OCI-LY7 (cell line): Measurements from ENCODE around the gene ZNF124. TPM values are rescaled to one million over a fixed set of nuclear protein-coding genes. Genes with fewer than 3 reads are reported as not detected.

ENCODE experiments used
- BruUV-seq: library from RNA; stranded (reverse); fragments of 400-500 nt; replicated peaks from 2 replicates; lab custom pipeline; 2021; lab: Mats Ljungman, UMichigan
- CTCF ChIA-PET: fragments of 300-600 bp; sonication (Branson Sonifier 250); formaldehyde crosslinking; loops from one replicate; lab custom pipeline; 2022; ENCODE audit warnings: antibody characterized with exemption; ENCODE audit not compliant: unreplicated experiment; lab: Charles Lee
- POLR2A ChIA-PET: fragments of 300-600 bp; sonication (Branson Sonifier 250); formaldehyde crosslinking; loops from one replicate; lab custom pipeline; 2022; ENCODE audit warnings: antibody characterized with exemption; lab: Charles Lee
- DNase-seq: peaks from one replicate; pipeline ENCODE4 v3.0.0-alpha.2; 2015; ENCODE audit warnings: low spot score
- H2AFZ ChIP-seq: fragments of 200-600 bp; sonication (generic), shearing (Covaris generic); 2 replicates; pipeline ENCODE4 v1.6.1; 2014; ENCODE audit warnings: mild to moderate bottlenecking, antibody characterized with exemption, low read length, moderate library complexity
- H3K27ac ChIP-seq: fragments of 200-600 bp; sonication (generic); 2 replicates; pipeline ENCODE4 v1.5.1; 2014; ENCODE audit warnings: mixed run types, low read depth, mild to moderate bottlenecking, moderate library complexity, low read length, inconsistent platforms; ENCODE audit not compliant: poor library complexity, severe bottlenecking
- H3K36me3 ChIP-seq: fragments of 200-600 bp; sonication (generic); 2 replicates; pipeline ENCODE4 v1.6.1; 2014; ENCODE audit warnings: mild to moderate bottlenecking, antibody characterized with exemption, low read length, moderate library complexity, mixed read lengths; ENCODE audit not compliant: insufficient read depth
- H3K4me1 ChIP-seq: fragments of 200-600 bp; sonication (generic); 2 replicates; pipeline ENCODE4 v1.5.1; 2014; ENCODE audit warnings: mild to moderate bottlenecking, low read length; ENCODE audit not compliant: insufficient read depth, poor library complexity, severe bottlenecking
- H3K4me2 ChIP-seq: fragments of 200-600 bp; sonication (generic); 2 replicates; pipeline ENCODE4 v1.6.1; 2014; ENCODE audit warnings: mild to moderate bottlenecking, low read length
- H3K4me3 ChIP-seq: fragments of 200-600 bp; sonication (generic); 2 replicates; pipeline ENCODE4 v1.5.1; 2014; ENCODE audit warnings: mild to moderate bottlenecking, low read depth, low read length; ENCODE audit not compliant: poor library complexity, severe bottlenecking
- H3K79me2 ChIP-seq: fragments of 200-600 bp; sonication (generic); 2 replicates; pipeline ENCODE4 v1.6.1; 2016; ENCODE audit warnings: low read depth, mild to moderate bottlenecking, low read length, moderate library complexity, mixed read lengths; ENCODE audit not compliant: insufficient read depth
- H3K9me2 ChIP-seq: fragments of 200-600 bp; sonication (generic); 2 replicates; pipeline ENCODE4 v1.6.1; 2016; ENCODE audit warnings: mild to moderate bottlenecking, low read length, mixed read lengths; ENCODE audit not compliant: insufficient read depth
- H3K9me3 ChIP-seq: fragments of 200-600 bp; sonication (generic); 2 replicates; pipeline ENCODE4 v1.6.1; 2014; ENCODE audit warnings: mild to moderate bottlenecking, mixed run types, low read length, mixed read lengths
- H4K20me1 ChIP-seq: fragments of 200-600 bp; sonication (generic); 2 replicates; pipeline ENCODE4 v1.6.1; 2014; ENCODE audit warnings: mild to moderate bottlenecking, antibody characterized with exemption, low read length, moderate library complexity, mixed read lengths; ENCODE audit not compliant: insufficient read depth
- EZH2phosphoT487 ChIP-seq: fragments of 200-600 bp; sonication (generic); IDR thresholded peaks from 2 replicates; pipeline ENCODE4 v1.6.1; 2018; ENCODE audit warnings: low read depth, borderline replicate concordance, mild to moderate bottlenecking, mixed run types, antibody characterized with exemption, low read length, moderate library complexity, mixed read lengths
- intact Hi-C: fragments of 100-400 bp; cut with micrococcal nuclease; formaldehyde crosslinking; loops from one replicate; pipeline ENCODE4 v1.10.0; 2022; ENCODE audit not compliant: unreplicated experiment
- total RNA-seq, 2 experiments: library from RNA; depleted of rRNA in 1 of 2; stranded (reverse); fragments of >200 nt in 1 of 2; shearing (Covaris generic) in 1 of 2; gene quantifications; 2 replicates each; pipeline ENCODE4 v1.2.3, GENCODE V29; 2014 to 2022
- TF ChIP-seq, protein P1 (sequence below): fragments of 200-600 bp; sonication (generic); conservative IDR thresholded peaks from 2 replicates; pipeline ENCODE4 v1.5.1; 2014; ENCODE audit warnings: mild to moderate bottlenecking, antibody characterized with exemption, low read length, moderate library complexity, mixed read lengths

Gene ZNF124
- total RNA-seq, 2 experiments from 2014 or later: 29.0 to 33.3 TPM

- H3K9me3 ChIP-seq: no peaks in the 10 kb centered on the region
- H4K20me1 ChIP-seq: no peaks in the 10 kb centered on the region
- DNase-seq: peak; percentile 47
- H3K79me2 ChIP-seq: no peaks in the 10 kb centered on the region
- BruUV-seq: no TSS peak
- no peaks in the 10 kb centered on the region for H3K9me2 ChIP-seq
- no peak overlapping the region for H3K4me2 ChIP-seq
- H2AFZ ChIP-seq: no peak overlapping the region
- no peak overlapping the region for H3K4me3 ChIP-seq
- ChIA-PET POLR2A (no interaction called here), CTCF (no interaction called here)
- TF ChIP-seq EZH2phosphoT487: no peak
- TF ChIP-seq, protein P1, sequence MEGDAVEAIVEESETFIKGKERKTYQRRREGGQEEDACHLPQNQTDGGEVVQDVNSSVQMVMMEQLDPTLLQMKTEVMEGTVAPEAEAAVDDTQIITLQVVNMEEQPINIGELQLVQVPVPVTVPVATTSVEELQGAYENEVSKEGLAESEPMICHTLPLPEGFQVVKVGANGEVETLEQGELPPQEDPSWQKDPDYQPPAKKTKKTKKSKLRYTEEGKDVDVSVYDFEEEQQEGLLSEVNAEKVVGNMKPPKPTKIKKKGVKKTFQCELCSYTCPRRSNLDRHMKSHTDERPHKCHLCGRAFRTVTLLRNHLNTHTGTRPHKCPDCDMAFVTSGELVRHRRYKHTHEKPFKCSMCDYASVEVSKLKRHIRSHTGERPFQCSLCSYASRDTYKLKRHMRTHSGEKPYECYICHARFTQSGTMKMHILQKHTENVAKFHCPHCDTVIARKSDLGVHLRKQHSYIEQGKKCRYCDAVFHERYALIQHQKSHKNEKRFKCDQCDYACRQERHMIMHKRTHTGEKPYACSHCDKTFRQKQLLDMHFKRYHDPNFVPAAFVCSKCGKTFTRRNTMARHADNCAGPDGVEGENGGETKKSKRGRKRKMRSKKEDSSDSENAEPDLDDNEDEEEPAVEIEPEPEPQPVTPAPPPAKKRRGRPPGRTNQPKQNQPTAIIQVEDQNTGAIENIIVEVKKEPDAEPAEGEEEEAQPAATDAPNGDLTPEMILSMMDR: 0 out of 2 replicates have a peak, but pooled peaks have one; percentile 30
- no peak overlapping the region for H3K27ac ChIP-seq
- intact Hi-C loops: no loop called here
- no peaks in the 10 kb centered on the region for H3K4me1 ChIP-seq
- H3K36me3 ChIP-seq: no peaks in the 10 kb centered on the region
Measured at GRCh38 chr1:247118946-247119446, 52.8 kb downstream of the ZNF124 start.

GRCh38 chr1:247115545-247115944 lies 56.3 kb downstream of the ZNF124 start:
- CTCF ChIA-PET: no interaction called here
- Histone ChIP-seq H4K20me1 (no peaks in the 10 kb centered on the region), H3K4me3 (no peak overlapping the region), H3K9me2 (no peaks in the 10 kb centered on the region), H3K27ac (no peak overlapping the region), H3K79me2 (no peaks in the 10 kb centered on the region), H3K4me2 (no peak overlapping the region), H3K9me3 (no peaks in the 10 kb centered on the region), H3K4me1 (no peaks in the 10 kb centered on the region), H2AFZ (no peak overlapping the region), H3K36me3 (no peaks in the 10 kb centered on the region)
- intact Hi-C loops: no loop called here
- no TSS peak for BruUV-seq
- DNase-seq: no peak
- TF ChIP-seq EZH2phosphoT487: no peak
- TF ChIP-seq, protein P1: no peak
- POLR2A ChIA-PET: no interaction called here

- Histone ChIP-seq H3K9me2 (no peaks in the 10 kb centered on the region), H3K27ac (no peak overlapping the region), H3K36me3 (no peaks in the 10 kb centered on the region), H3K9me3 (no peaks in the 10 kb centered on the region), H3K4me3 (no peak overlapping the region), H2AFZ (no peak overlapping the region), H3K4me2 (no peak overlapping the region), H4K20me1 (no peaks in the 10 kb centered on the region), H3K4me1 (no peaks in the 10 kb centered on the region), H3K79me2 (no peaks in the 10 kb centered on the region)
- DNase-seq: no peak
- intact Hi-C loops: no loop called here
- ChIA-PET POLR2A (no interaction called here), CTCF (no interaction called here)
- BruUV-seq: no TSS peak
- TF ChIP-seq, protein P1: no peak
- no peak for TF ChIP-seq EZH2phosphoT487
Measured at GRCh38 chr1:247115141-247115510, 56.7 kb downstream of the ZNF124 start.
